Parathyroid adenoma (tissue), 2 donors: ENCODE data around the gene LTBP2.

Experiments
- H2AFZ ChIP-seq: fragments of 300-600 bp; sonication (generic); one replicate; pipeline ENCODE4 v1.7.0; 2017; ENCODE audit warnings: antibody characterized with exemption, mild to moderate bottlenecking
- H3K27ac ChIP-seq: fragments of 300-600 bp; sonication (generic); one replicate; pipeline ENCODE4 v1.7.0; 2017
- H3K27me3 ChIP-seq: fragments of 300-600 bp; sonication (generic); one replicate; pipeline ENCODE4 v1.7.0; 2017; ENCODE audit warnings: low read length; ENCODE audit not compliant: control insufficient read depth, insufficient read depth
- H3K36me3 ChIP-seq: fragments of 300-600 bp; sonication (generic); one replicate; pipeline ENCODE4 v1.7.0; 2017; ENCODE audit warnings: low read length; ENCODE audit not compliant: control insufficient read depth, insufficient read depth
- H3K4me1 ChIP-seq: fragments of 300-600 bp; sonication (generic); one replicate; pipeline ENCODE4 v1.7.0; 2017; ENCODE audit warnings: control low read depth
- H3K4me2 ChIP-seq: fragments of 300-600 bp; sonication (generic); one replicate; pipeline ENCODE4 v1.7.0; 2017; ENCODE audit warnings: low read length
- H3K4me3 ChIP-seq: fragments of 300-600 bp; sonication (generic); one replicate; pipeline ENCODE4 v1.7.0; 2017; ENCODE audit warnings: low read depth, low read length
- H3K79me2 ChIP-seq: fragments of 300-600 bp; sonication (generic); one replicate; pipeline ENCODE4 v1.7.0; 2017; ENCODE audit warnings: control low read depth
- H3K9ac ChIP-seq: fragments of 300-600 bp; sonication (generic); one replicate; pipeline ENCODE4 v1.7.0; 2017; ENCODE audit warnings: mild to moderate bottlenecking
- H3K9me3 ChIP-seq: fragments of 300-600 bp; sonication (generic); one replicate; pipeline ENCODE4 v1.7.0; 2017; ENCODE audit warnings: low read length; ENCODE audit not compliant: control insufficient read depth
- TF ChIP-seq, protein P1 (sequence below): fragments of 300-600 bp; sonication (generic); IDR thresholded peaks from one replicate; pipeline ENCODE4 v1.7.0; 2017; ENCODE audit warnings: antibody characterized with exemption, mild to moderate bottlenecking
- donor health status: primary hyperparathyroidism.

Gene LTBP2

DNA sequence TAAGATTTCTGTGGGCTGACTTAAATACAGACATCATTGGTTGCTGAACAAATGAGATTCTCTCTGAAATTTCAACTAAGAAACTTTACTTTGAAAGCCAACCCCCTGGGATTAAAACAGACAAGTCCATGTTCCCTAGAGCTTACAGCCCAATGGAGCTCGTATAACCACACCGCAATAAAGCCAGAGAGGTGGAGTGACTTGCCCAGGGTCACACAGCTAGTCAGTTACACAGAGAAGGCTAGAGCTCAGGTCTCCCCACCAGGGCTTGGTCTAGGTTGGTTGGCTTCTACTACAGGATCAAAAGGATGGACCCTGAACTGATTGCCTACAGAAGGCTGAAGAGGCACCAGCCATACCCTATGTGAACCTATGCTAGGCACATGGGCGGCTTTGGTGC is 8.9 kb upstream of the LTBP2 start:
- Histone ChIP-seq H2AFZ (no peak overlapping the region), H3K36me3 (no peaks in the 10 kb centered on the region)

DNA sequence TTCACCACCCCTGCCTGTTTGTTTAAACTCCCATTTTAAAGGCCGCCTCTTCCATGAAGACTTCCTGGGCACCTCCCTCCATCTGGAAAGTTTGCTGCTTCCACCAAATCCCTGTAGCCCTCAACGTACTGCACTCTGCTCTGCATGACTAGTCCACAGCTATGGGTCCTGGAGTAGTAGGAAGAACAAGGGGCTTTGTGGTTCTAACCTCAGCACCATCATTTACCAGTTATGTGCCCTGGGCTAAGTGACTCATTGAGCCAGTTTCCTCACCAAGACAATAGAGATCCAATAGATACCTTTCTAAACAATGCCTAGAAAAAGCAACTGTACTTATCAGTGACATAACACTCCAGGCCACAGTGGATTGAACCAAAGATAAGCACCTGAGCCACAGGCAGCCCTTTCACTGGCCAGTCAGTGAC is 8.5 kb upstream of the LTBP2 start:
- Histone ChIP-seq H3K27ac (no peak overlapping the region), H3K4me3 (no peak overlapping the region), H3K4me1 (no peaks in the 10 kb centered on the region), H3K27me3 (no peaks in the 10 kb centered on the region), H3K9ac (no peak overlapping the region), H3K36me3 (no peaks in the 10 kb centered on the region), H3K4me2 (no peak overlapping the region), H2AFZ (no peak overlapping the region), H3K79me2 (no peaks in the 10 kb centered on the region), H3K9me3 (no peaks in the 10 kb centered on the region)
- TF ChIP-seq, protein P1, sequence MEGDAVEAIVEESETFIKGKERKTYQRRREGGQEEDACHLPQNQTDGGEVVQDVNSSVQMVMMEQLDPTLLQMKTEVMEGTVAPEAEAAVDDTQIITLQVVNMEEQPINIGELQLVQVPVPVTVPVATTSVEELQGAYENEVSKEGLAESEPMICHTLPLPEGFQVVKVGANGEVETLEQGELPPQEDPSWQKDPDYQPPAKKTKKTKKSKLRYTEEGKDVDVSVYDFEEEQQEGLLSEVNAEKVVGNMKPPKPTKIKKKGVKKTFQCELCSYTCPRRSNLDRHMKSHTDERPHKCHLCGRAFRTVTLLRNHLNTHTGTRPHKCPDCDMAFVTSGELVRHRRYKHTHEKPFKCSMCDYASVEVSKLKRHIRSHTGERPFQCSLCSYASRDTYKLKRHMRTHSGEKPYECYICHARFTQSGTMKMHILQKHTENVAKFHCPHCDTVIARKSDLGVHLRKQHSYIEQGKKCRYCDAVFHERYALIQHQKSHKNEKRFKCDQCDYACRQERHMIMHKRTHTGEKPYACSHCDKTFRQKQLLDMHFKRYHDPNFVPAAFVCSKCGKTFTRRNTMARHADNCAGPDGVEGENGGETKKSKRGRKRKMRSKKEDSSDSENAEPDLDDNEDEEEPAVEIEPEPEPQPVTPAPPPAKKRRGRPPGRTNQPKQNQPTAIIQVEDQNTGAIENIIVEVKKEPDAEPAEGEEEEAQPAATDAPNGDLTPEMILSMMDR, result no peak

More for the DNA sequence above, 8.9 kb upstream of the LTBP2 start:
- H3K9me3 ChIP-seq, result no peaks in the 10 kb centered on the region
- H3K9ac ChIP-seq, result no peak overlapping the region
- H3K27me3 ChIP-seq, result no peaks in the 10 kb centered on the region
- no peaks in the 10 kb centered on the region for H3K79me2 ChIP-seq
- no peak overlapping the region for H3K4me2 ChIP-seq
- TF ChIP-seq, protein P1, result no peak
- H3K4me1 ChIP-seq, result no peaks in the 10 kb centered on the region
- H3K27ac ChIP-seq, result no peak overlapping the region
- no peak overlapping the region for H3K4me3 ChIP-seq

DNA sequence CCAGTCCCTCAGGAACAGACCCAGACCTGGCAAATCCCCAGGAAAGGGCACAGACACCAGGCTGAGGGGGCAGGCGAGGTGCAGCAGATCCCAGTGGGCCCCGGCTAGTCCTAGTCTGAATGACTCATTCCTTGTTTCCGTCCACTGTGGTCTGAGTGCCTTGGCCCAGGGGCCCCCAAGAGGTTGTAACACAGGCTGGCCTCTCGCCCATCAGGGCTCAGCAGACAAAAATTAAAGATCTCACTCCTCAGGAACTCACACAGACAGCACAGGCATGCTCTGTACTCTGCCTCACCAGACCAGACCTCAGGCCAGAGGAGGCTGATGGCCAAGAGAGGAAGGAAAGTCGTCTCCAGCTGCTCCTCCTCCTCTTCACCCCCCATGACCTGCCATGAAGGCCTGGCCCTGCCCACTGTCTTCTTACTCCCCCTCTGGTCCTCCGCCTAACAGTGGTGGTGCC is 7.7 kb upstream of the LTBP2 start:
- no peaks in the 10 kb centered on the region for H3K9me3 ChIP-seq
- H3K79me2 ChIP-seq, result no peaks in the 10 kb centered on the region
- no peak overlapping the region for H2AFZ ChIP-seq
- H3K27me3 ChIP-seq, result no peaks in the 10 kb centered on the region
- no peak overlapping the region for H3K4me2 ChIP-seq
- no peak overlapping the region for H3K27ac ChIP-seq
- H3K4me1 ChIP-seq, result no peaks in the 10 kb centered on the region
- no peak overlapping the region for H3K9ac ChIP-seq
- TF ChIP-seq, protein P1, result no peak
- no peak overlapping the region for H3K4me3 ChIP-seq
- no peaks in the 10 kb centered on the region for H3K36me3 ChIP-seq

- Histone ChIP-seq H2AFZ (no peak overlapping the region), H3K27me3 (no peaks in the 10 kb centered on the region), H3K79me2 (no peaks in the 10 kb centered on the region), H3K4me2 (no peak overlapping the region), H3K27ac (no peak overlapping the region), H3K4me3 (no peak overlapping the region), H3K36me3 (no peaks in the 10 kb centered on the region), H3K4me1 (no peaks in the 10 kb centered on the region), H3K9me3 (no peaks in the 10 kb centered on the region), H3K9ac (no peak overlapping the region)
- TF ChIP-seq, protein P1, result no peak
Measured at GRCh38 chr14:74618078-74618952, 6.3 kb upstream of the LTBP2 start.
